ENCODE measurements around the gene CELF1. TPM values are rescaled to one million over a fixed set of nuclear protein-coding genes. Genes with fewer than 3 reads are reported as not detected.

CELF1 gene
- polyA plus RNA-seq, 1 donor from 2014 or later: 209 TPM

DNA sequence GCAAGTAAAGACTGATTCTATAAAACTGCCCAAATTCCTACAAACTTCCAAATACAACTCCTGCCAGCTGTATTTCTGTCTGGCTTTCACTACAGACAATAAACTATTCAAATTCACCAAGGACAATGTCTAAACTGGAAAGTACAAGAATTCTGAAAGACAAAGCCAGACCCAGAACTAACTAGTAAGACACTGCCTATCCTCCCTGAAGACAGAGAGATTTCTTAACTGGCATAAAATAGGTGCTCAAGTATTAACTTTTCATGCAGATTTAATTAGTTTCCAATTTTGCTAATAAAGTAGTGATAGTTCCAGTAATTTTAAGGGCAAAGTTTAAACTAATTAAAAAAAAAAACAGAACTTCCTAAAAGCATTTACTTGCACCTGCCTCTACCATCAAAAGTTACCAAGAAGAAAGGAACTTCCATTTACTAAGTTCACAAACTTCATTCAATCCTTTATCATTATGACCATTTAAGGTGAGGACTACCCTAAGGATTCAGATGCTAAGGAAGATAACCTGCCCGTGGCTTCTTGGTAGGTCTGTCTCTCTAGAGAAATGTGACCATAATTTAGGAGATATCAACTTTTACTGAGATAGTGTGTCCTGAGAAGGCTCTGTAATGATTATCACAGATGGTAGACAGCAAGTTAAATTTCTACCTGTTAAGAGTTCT, 45.2 kb downstream of the CELF1 start:
- Histone ChIP-seq H3K36me3 (ENCODE audit: insufficient read depth, low read length) (no peaks in the 10 kb centered on the region), H3K79me2 (replicated peaks; ENCODE audit: insufficient read depth, low read length) (peaks cover 64% of the 10 kb centered on the region), H3K9me2 (ENCODE audit: insufficient read depth, low read length) (no peaks in the 10 kb centered on the region), H3K27me3 (ENCODE audit: insufficient read depth, low read depth, low read length) (no peaks in the 10 kb centered on the region), H3F3A (ENCODE audit: insufficient read depth, low read length, poor library complexity, severe bottlenecking) (no peaks in the 10 kb centered on the region), H3K4me2 (ENCODE audit: low read length) (no peak overlapping the region), H3K9me3 (ENCODE audit: low read length) (no peaks in the 10 kb centered on the region), H4K20me1 (ENCODE audit: insufficient read depth) (no peaks in the 10 kb centered on the region), H3K27ac (ENCODE audit: low read length) (no peak overlapping the region), H3K9ac (ENCODE audit: low read length) (no peak overlapping the region), H2AFZ (ENCODE audit: low read depth, low read length) (no peak overlapping the region), H3K4me3 (ENCODE audit: low read length) (no peak overlapping the region)
- no peak for TF ChIP-seq TAF1 (IDR thresholded peaks at IDR 0.05; ENCODE audit: low read depth)
- TF ChIP-seq MXI1 (conservative IDR thresholded peaks at IDR 0.05; ENCODE audit: poor library complexity, severe bottlenecking): no peak
- no peak for TF ChIP-seq EP300 (conservative IDR thresholded peaks at IDR 0.05; ENCODE audit: poor library complexity, severe bottlenecking)
- TF ChIP-seq, protein P1, sequence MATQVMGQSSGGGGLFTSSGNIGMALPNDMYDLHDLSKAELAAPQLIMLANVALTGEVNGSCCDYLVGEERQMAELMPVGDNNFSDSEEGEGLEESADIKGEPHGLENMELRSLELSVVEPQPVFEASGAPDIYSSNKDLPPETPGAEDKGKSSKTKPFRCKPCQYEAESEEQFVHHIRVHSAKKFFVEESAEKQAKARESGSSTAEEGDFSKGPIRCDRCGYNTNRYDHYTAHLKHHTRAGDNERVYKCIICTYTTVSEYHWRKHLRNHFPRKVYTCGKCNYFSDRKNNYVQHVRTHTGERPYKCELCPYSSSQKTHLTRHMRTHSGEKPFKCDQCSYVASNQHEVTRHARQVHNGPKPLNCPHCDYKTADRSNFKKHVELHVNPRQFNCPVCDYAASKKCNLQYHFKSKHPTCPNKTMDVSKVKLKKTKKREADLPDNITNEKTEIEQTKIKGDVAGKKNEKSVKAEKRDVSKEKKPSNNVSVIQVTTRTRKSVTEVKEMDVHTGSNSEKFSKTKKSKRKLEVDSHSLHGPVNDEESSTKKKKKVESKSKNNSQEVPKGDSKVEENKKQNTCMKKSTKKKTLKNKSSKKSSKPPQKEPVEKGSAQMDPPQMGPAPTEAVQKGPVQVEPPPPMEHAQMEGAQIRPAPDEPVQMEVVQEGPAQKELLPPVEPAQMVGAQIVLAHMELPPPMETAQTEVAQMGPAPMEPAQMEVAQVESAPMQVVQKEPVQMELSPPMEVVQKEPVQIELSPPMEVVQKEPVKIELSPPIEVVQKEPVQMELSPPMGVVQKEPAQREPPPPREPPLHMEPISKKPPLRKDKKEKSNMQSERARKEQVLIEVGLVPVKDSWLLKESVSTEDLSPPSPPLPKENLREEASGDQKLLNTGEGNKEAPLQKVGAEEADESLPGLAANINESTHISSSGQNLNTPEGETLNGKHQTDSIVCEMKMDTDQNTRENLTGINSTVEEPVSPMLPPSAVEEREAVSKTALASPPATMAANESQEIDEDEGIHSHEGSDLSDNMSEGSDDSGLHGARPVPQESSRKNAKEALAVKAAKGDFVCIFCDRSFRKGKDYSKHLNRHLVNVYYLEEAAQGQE (IDR thresholded peaks at IDR 0.05; ENCODE audit: borderline replicate concordance): no peak
- TF ChIP-seq, protein P2, sequence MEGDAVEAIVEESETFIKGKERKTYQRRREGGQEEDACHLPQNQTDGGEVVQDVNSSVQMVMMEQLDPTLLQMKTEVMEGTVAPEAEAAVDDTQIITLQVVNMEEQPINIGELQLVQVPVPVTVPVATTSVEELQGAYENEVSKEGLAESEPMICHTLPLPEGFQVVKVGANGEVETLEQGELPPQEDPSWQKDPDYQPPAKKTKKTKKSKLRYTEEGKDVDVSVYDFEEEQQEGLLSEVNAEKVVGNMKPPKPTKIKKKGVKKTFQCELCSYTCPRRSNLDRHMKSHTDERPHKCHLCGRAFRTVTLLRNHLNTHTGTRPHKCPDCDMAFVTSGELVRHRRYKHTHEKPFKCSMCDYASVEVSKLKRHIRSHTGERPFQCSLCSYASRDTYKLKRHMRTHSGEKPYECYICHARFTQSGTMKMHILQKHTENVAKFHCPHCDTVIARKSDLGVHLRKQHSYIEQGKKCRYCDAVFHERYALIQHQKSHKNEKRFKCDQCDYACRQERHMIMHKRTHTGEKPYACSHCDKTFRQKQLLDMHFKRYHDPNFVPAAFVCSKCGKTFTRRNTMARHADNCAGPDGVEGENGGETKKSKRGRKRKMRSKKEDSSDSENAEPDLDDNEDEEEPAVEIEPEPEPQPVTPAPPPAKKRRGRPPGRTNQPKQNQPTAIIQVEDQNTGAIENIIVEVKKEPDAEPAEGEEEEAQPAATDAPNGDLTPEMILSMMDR (IDR thresholded peaks at IDR 0.05; ENCODE audit: poor library complexity, severe bottlenecking): no peak
- no peak for TF ChIP-seq EZH2 (IDR thresholded peaks at IDR 0.05; ENCODE audit: borderline replicate concordance, insufficient read depth, low read length, poor library complexity, severe bottlenecking)
- no peak for TF ChIP-seq RAD21 (conservative IDR thresholded peaks at IDR 0.05)
- no peak for TF ChIP-seq SMC3 (conservative IDR thresholded peaks at IDR 0.05; ENCODE audit: poor library complexity)
- no peak for TF ChIP-seq POLR2AphosphoS5 (IDR thresholded peaks at IDR 0.05)

DNA sequence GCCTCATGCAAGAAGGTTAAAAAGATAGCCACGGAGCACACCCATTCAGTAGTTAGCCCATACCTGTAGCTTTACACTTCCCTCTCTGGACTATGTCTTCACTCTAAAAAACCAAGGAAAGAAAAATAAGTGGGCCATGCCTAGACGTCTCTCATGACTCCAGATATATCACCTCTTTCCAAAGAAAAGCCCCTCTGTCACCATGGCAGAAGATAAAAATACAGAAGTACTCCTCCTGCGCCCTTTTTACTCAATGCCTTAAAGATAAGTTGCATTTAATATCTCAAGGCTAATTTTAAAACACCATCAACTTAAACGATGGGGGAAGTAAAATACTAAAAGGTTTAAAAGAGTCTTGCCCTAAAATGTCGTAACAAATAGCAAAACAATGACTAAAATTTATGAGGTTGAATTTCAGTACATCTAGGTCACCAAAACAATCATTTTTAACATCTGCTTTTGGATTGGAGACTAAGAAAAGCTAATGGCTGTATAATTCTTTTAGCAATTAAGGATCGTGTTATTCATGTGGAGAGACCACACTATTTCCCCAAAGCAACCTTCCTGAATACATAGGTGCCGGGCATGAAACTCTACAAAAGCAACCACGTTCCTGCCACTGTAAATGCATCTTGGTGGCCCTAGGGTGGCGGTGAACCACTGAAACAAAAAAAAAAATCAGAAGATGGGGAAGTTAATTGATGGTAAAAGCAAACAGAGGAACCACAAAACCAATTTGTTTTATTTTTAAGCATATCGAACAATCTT, 46.0 kb downstream of the CELF1 start:
- H3K4me2 ChIP-seq (ENCODE audit: low read length): no peak overlapping the region

More for the DNA sequence above, 46.0 kb downstream of the CELF1 start:
- Histone ChIP-seq H3K79me2 (replicated peaks; ENCODE audit: insufficient read depth, low read length) (peaks cover 60% of the 10 kb centered on the region), H3K9me2 (ENCODE audit: insufficient read depth, low read length) (no peaks in the 10 kb centered on the region), H3K9ac (ENCODE audit: low read length) (no peak overlapping the region), H3K27me3 (ENCODE audit: insufficient read depth, low read depth, low read length) (no peaks in the 10 kb centered on the region), H4K20me1 (ENCODE audit: insufficient read depth) (no peaks in the 10 kb centered on the region), H3K27ac (ENCODE audit: low read length) (no peak overlapping the region), H3K9me3 (ENCODE audit: low read length) (no peaks in the 10 kb centered on the region), H3K36me3 (ENCODE audit: insufficient read depth, low read length) (no peaks in the 10 kb centered on the region), H2AFZ (ENCODE audit: low read depth, low read length) (no peak overlapping the region), H3F3A (ENCODE audit: insufficient read depth, low read length, poor library complexity, severe bottlenecking) (no peaks in the 10 kb centered on the region), H3K4me3 (ENCODE audit: low read length) (no peak overlapping the region)
- no peak for TF ChIP-seq EZH2 (IDR thresholded peaks at IDR 0.05; ENCODE audit: borderline replicate concordance, insufficient read depth, low read length, poor library complexity, severe bottlenecking)
- TF ChIP-seq RAD21 (conservative IDR thresholded peaks at IDR 0.05): no peak
- TF ChIP-seq POLR2AphosphoS5 (IDR thresholded peaks at IDR 0.05): no peak
- TF ChIP-seq, protein P2 (IDR thresholded peaks at IDR 0.05; ENCODE audit: poor library complexity, severe bottlenecking): no peak
- no peak for TF ChIP-seq TAF1 (IDR thresholded peaks at IDR 0.05; ENCODE audit: low read depth)
- no peak for TF ChIP-seq EP300 (conservative IDR thresholded peaks at IDR 0.05; ENCODE audit: poor library complexity, severe bottlenecking)
- TF ChIP-seq, protein P1 (IDR thresholded peaks at IDR 0.05; ENCODE audit: borderline replicate concordance): no peak
- no peak for TF ChIP-seq MXI1 (conservative IDR thresholded peaks at IDR 0.05; ENCODE audit: poor library complexity, severe bottlenecking)
- no peak for TF ChIP-seq SMC3 (conservative IDR thresholded peaks at IDR 0.05; ENCODE audit: poor library complexity)

All from neural cell (in vitro differentiated cells).